ENCODE measurements around the gene VCAM1. TPM values are rescaled to one million over a fixed set of nuclear protein-coding genes. Genes with fewer than 3 reads are reported as not detected.
"Not testable (repeated sequence)": the region's sequence is repeated elsewhere in the genome, so short reads cannot be mapped to it uniquely, and the experiment has no call there.

Gene VCAM1
- total RNA-seq, 2 donors from 2014 or later: 3.5 to 7.4 TPM

GRCh38 chr1:100774370-100774769, 54.8 kb downstream of the VCAM1 start:
- no peaks in the 10 kb centered on the region for H3K9me3 ChIP-seq
- H3K27ac ChIP-seq: no peak overlapping the region
- no peak overlapping the region for H3K4me3 ChIP-seq
- no peaks in the 10 kb centered on the region for H3K4me1 ChIP-seq
- TF ChIP-seq CTCF (IDR thresholded peaks at IDR 0.05): no peak
- no peak for DNase-seq
- no peak overlapping the region for H3K9ac ChIP-seq (ENCODE audit: low read depth in 2 of 2, low read length in 2 of 2)
- H3K27me3 ChIP-seq: no peaks in the 10 kb centered on the region
- H3K36me3 ChIP-seq: no peaks in the 10 kb centered on the region
- intact Hi-C loops (cut with DNase I): no loop called here

DNA sequence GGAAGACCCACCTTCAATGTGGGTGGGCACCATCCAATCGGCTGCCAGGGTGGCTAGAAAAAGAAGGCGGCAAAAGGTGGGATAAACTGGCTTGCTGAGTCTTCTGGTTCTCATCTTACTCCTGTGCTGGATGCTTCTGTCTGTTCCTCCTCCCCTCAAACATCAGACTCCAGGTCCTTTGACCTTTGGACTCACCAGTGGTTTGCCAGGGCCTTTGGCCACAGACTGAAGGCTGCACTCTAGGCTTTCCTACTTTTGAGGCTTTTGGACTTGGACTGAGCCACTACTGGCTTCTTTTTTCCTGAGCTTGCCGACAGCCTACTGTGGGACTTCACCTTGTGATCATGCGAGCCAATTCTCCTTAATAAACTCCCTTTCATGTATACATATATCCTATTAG, 55.9 kb downstream of the VCAM1 start:
- no peaks in the 10 kb centered on the region for H3K36me3 ChIP-seq
- H3K4me1 ChIP-seq: no peaks in the 10 kb centered on the region
- intact Hi-C loops (cut with DNase I): no loop called here
- no peaks in the 10 kb centered on the region for H3K27me3 ChIP-seq
- no peak overlapping the region for H3K27ac ChIP-seq
- no peaks in the 10 kb centered on the region for H3K9me3 ChIP-seq
- DNase-seq: no peak
- H3K9ac ChIP-seq (ENCODE audit: low read depth in 2 of 2, low read length in 2 of 2): no peak overlapping the region
- no peak overlapping the region for H3K4me3 ChIP-seq
- no peak for TF ChIP-seq CTCF (IDR thresholded peaks at IDR 0.05)

- Histone ChIP-seq H3K9me3 (no peaks in the 10 kb centered on the region), H3K9ac (ENCODE audit: low read depth in 2 of 2, low read length in 2 of 2) (no peak overlapping the region), H3K4me1 (no peaks in the 10 kb centered on the region), H3K36me3 (no peaks in the 10 kb centered on the region), H3K27ac (no peak overlapping the region), H3K27me3 (no peaks in the 10 kb centered on the region), H3K4me3 (no peak overlapping the region)
- no peak for DNase-seq
- no peak for TF ChIP-seq CTCF (IDR thresholded peaks at IDR 0.05)
- intact Hi-C loops (cut with DNase I): no loop called here
Observed at GRCh38 chr1:100778748-100779147, 59.2 kb downstream of the VCAM1 start.

GRCh38 chr1:100780814-100781213, 61.3 kb downstream of the VCAM1 start:
- Histone ChIP-seq H3K27ac (no peak overlapping the region), H3K36me3 (no peaks in the 10 kb centered on the region), H3K4me1 (no peaks in the 10 kb centered on the region), H3K4me3 (no peak overlapping the region), H3K9ac (ENCODE audit: low read depth in 2 of 2, low read length in 2 of 2) (no peak overlapping the region), H3K27me3 (no peaks in the 10 kb centered on the region), H3K9me3 (no peaks in the 10 kb centered on the region)
- DNase-seq: no peak
- no peak for TF ChIP-seq CTCF (IDR thresholded peaks at IDR 0.05)
- intact Hi-C loops (cut with DNase I): no loop called here

DNA sequence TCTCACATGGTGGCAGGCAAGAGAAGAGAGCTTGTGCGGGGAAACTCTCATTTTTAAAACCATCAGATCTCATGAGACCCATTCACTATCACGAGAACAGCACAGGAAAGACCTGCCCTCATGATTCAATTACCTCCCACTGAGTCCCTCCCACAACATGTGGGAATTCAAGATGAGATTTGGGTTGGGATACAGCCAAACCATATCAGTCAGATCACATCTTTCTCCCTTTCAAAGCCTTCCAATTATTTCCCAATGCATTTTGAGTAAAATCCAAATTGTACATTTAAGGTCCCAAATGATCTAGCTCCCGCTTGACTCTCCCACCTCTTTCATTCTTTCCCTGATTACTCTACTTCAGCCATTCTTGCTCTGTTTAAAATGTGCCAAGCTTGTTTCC, 62.2 kb downstream of the VCAM1 start:
- not testable (repeated sequence) for H3K27ac ChIP-seq; H3K36me3 ChIP-seq; DNase-seq; H3K9me3 ChIP-seq; H3K9ac ChIP-seq (ENCODE audit: low read depth in 2 of 2, low read length in 2 of 2); H3K4me3 ChIP-seq; H3K27me3 ChIP-seq; H3K4me1 ChIP-seq
- intact Hi-C loops (cut with DNase I): loop anchor here (2.0 kb wide), 1 partner anchor 21 kb away; no protein-coding TSS in a partner anchor

- Histone ChIP-seq H3K36me3 (no peaks in the 10 kb centered on the region), H3K9me3 (no peaks in the 10 kb centered on the region), H3K27me3 (no peaks in the 10 kb centered on the region), H3K27ac (no peak overlapping the region), H3K4me1 (no peaks in the 10 kb centered on the region), H3K4me3 (no peak overlapping the region), H3K9ac (ENCODE audit: low read depth in 2 of 2, low read length in 2 of 2) (no peak overlapping the region)
- intact Hi-C loops (cut with DNase I): loop anchor here (2.0 kb wide), 1 partner anchor 22 kb away; no protein-coding TSS in a partner anchor
- DNase-seq: no peak
- TF ChIP-seq CTCF (IDR thresholded peaks at IDR 0.05): no peak
Observed at GRCh38 chr1:100782473-100783039, 63.0 kb downstream of the VCAM1 start.

Data from colonic mucosa (tissue), 4 donors.